HG02763 (cell line): ENCODE data around the gene TMEM156.

Experiments used
- ATAC-seq: cut with Tn5 transposase; IDR thresholded peaks from one replicate; pipeline ENCODE4 v1.9.1; 2021; ENCODE audit warnings: mild to moderate bottlenecking, moderate library complexity; ENCODE audit not compliant: unreplicated experiment

The TMEM156 gene, protein sequence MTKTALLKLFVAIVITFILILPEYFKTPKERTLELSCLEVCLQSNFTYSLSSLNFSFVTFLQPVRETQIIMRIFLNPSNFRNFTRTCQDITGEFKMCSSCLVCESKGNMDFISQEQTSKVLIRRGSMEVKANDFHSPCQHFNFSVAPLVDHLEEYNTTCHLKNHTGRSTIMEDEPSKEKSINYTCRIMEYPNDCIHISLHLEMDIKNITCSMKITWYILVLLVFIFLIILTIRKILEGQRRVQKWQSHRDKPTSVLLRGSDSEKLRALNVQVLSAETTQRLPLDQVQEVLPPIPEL

DNA sequence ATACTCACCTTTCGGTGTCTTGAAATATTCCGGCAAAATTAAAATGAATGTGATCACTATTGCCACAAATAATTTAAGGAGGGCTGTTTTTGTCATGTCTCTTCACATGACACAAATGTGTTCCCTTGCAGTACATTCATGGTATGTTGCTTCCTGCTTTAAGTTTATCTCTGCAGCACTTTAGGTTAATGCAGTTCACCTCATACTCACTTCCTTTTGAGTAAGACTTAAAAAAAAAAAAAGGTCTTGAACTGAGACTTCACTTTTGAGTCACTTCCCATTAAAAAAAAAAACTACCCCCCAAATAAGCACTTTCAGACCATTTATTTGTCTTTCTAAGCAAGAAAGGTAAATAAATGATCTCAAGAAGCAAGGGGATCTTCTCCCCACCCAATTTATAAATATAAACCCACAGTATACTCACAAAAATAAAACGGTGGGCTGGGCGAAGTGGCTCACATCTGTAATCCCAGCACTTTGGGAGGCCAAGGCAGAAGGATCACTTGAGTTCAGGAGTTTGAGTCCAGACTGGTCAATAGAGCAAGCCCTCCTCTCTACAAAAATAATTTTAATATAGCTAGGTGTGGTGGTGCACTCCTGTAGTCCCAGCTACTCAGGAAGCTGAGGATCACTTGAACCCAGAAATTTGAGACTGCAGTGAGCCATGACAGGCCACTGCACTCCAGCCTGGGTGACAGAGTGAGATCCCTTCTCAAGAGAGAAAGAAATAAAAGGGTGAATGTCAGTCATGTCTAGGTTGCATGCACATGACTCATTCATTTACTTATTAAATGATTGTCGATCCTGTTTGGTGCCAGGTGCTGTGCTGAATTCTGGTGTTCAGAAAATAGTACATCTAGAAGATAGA lies at the start of gene TMEM156:
TMEM156 (minus strand) TSS at position 192 of the 868 bp plus-strand sequence; CDS start at position 96, 96 bp downstream.
- peak; percentile 51 for ATAC-seq

DNA sequence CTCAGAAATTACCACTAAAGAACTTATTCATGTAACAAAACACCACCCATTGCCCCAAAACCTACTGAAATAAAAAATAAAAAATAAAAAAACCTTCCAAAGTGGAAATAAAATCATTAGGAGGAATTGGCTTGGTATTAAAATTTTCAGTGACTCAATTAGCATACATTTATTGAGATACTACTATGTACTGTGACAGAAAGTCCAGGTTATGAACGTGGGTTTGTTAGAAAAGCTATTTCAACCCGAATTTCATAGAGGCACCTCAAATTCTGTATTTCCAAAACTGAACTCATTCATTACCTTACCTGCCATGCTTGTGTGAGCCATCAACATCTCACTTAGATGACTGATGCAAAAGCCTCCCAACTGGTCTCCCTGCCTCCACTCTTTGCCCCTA lies 46.6 kb upstream of the TMEM156 start:
- no peak for ATAC-seq

DNA sequence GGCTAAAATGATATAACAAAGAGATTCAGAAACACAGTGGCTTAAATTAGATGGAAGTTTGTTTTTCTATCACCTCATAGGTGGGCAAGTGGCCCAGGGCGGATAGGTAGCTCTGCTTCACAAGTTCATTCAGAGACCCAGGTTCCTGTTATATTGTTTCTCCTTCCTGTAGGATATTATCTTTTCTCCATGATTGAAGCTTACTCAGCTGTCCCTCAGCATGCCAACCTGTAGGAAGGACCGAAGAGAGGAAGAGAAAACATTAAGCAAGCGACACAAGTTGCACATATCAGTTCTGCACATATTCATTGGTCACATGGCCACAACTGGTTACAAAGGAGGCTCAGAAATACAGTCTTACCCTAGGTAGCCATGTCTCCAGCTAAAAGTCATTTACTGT lies 36.7 kb upstream of the TMEM156 start:
- no peak for ATAC-seq

DNA sequence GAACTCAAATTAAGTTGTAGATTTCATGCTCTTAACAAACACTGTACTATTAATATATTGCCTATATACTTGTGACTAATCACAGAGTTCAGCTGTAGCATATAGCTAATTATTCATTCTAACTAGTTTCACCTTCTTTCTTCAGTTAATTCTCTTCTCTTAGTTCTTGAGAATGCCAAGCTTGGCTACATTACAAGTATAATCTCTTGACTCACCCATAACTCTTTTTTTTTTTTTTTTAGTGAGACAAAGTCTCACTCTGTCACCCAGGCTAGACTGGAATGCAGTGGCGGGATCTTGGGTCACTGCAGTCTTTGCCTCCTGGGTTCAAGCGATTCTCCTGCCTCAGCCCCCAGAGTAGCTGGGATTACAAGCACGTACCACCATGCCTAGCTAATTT lies 35.2 kb upstream of the TMEM156 start:
- ATAC-seq, result no peak

DNA sequence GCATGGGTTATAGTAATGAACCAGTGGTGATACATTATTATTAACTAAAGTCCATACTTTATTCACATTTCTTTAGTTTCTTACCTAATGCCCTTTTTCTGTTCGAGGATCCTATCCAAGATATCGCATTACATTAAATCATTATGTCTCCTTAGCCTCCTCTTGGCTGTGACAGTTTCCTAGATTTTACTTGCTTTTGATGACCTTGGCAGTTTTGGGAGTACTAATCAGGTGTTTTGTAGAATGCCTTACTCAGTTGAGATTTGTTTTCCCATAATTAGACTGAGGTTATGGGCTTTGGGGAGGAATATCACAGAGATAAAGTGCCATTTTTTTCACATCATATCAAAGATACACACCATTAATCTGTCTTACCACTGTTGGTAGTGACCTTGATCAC lies 34.8 kb upstream of the TMEM156 start:
- ATAC-seq, result no peak

DNA sequence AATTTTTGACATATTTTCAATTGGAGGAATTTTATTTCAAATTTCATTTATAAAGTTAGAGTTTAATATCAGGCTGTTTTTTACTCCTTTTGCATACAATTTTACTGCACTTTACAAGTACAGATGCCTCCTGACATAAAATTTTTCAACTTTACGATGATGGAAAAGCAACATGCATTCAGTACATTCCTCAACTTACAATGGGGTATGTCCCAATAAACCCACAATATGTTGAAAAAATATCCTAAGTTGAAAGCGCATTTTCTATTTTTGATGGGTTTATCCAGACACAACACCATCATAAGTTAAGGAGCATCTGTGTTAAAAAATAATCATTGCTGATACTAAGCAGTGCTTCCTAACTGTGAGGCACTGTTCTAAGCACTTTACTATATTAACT lies 34.2 kb upstream of the TMEM156 start:
- no peak for ATAC-seq

DNA sequence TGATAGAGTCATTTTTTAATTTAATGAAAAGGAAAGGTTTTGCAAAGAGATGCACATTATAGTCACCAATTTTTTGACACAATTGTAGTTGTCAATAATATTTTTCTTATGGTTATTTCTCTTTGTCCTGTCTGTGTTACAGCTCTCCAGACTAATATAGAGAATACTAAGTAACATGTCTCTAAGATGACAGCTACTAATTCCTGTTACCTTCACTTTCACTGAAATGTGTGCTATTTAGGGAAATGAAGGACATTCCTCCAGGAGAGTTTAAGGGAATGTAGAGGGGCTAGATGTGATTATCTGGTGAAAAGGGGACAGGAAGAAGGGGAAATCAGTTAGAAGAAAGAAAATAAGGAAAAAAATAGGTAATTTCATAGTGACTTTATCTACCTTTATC lies 31.2 kb upstream of the TMEM156 start:
- no peak for ATAC-seq

DNA sequence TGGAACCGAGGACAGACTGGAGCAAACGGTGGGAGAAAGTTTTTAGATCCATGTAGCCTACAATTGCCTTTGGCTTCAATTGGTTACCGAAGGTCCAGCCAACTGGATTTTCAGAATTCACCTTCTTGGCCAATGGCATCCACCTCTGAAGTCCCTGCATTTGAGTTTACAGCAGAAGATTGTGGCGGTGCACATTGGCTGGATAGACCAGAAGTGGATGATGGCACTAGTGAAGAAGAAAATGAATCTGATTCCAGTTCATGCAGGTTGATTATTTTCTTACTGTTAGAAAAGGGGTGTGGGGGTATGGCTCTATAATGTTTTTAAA lies 30.5 kb upstream of the TMEM156 start:
- no peak for ATAC-seq

DNA sequence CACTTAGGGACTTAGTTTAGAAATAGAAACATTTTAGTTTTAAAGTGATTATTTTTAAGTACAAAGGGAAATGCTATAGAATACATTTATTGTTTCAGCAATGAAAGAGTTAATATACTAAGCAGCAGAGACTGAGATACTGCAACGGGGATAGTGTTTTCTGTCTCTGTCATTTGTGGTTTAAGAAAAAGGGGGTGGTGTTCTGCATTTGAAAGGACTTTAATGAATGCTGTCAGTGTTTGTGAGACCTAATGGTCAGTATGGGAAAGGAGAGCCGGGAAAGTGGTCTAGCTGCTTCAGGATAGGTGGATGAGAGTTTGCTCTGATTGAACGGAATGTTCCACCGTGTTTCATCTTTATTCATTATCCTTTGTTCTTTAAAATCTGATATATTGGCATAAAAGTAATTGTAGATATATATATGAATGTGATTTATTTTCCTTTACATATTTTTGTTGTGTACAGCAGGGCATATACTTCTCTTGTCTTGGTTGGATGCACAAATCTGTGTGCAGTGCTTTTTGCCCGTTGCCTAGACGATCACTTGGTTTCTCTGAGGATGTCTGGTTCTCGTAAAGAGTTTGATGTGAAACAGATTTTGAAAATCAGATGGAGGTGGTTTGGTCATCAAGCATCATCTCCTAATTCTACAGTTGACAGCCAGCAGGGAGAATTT lies 30.0 kb upstream of the TMEM156 start, which contains the start of gene KLHL5:
KLHL5 (plus strand) TSS at position 139 of the 676 bp plus-strand sequence; CDS start at position 560, 421 bp downstream.
- no peak for ATAC-seq

DNA sequence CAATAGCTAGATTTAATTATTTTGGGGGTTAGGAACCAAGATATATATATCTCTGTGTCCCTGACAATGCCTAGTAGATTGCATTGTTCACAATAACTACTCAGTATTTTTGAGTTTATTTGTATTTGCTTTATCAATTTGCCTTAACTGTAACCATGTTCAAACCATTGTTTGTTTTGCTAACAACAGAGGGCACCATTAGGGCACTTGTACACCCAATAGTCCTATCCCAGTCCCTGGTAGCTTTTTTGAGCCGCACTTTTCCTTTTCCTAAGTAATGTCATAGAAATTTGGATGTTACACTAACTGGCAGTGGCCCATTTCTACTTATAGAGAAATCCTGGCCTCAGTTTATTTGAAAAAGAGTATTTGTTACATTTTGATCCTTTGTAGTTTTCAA lies 29.2 kb upstream of the TMEM156 start:
- ATAC-seq, result no peak

DNA sequence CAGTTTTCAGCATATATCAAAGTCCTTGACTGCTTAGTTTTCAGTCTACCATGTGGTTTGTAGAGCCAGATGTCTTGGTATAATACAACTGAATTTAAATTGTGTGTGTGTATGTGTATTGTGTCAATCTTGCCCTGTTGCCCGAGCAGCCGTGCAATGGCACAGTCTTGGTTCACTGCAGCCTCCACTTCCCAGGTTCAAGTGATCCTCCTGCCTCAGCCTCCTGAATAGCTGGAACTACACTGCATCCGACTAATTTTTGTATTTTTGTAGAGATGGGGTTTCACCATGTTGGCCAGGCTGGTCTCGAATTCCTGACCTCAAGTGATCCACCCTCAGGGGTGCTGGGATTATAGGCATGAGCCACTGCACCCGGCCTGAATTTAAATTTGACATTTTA lies 23.8 kb upstream of the TMEM156 start:
- ATAC-seq, result no peak

DNA sequence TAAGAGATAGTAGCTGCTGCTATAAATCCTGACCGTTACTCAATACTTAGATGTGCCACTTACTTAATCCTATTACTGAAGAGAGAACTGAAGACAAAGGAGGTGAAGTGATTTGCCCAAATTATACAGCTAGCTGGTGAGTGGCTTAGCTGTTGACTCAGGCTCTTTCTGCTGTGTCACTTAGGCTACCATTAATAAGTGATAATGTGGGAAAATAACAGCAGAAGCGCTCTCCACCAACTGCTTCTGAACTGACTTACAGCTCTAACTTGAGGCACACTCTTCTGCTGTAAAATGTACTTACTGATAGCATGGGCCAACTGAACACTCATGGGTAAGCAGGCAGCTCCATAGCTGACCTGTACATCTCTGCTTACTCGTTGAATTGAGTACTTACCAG lies 22.3 kb upstream of the TMEM156 start:
- ATAC-seq, result no peak

DNA sequence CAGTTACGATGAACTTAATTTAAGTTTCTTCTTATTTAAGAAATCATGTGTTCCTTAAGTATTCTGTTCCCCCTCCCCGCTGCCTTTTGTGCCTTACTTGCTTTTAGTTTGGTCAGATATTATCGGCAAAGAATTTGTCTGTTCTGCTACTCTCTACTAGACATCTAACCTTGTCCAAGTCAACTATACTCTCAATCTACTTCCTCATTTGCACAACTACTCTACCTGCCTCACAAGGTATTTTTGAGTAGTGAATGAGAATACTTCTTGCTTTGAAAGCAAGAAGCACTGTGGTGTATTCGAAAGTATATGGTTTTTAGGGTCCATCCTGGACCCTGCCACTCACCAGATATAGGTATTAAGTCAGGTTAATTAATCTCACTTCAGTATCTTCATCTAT lies 21.8 kb upstream of the TMEM156 start:
- ATAC-seq, result no peak

DNA sequence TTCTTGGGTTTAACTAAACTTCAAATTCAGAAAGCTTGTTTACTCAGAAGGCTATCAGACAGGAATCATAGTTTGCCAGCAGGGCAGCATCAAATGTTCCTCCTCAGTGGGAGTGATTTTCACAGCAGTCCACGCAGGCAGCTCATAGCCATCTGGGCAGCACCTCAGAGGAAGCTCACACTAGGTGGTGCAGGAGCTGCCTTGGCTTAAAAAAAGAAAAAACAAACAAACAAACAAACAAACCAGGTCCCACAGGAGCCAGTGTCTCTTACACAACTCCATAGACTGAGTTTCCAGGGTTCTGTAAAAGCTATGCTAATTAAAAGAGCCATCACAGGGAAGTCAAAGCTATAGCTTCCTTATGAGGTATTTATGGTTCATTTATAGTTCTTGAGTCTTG lies 19.3 kb upstream of the TMEM156 start:
- no peak for ATAC-seq

DNA sequence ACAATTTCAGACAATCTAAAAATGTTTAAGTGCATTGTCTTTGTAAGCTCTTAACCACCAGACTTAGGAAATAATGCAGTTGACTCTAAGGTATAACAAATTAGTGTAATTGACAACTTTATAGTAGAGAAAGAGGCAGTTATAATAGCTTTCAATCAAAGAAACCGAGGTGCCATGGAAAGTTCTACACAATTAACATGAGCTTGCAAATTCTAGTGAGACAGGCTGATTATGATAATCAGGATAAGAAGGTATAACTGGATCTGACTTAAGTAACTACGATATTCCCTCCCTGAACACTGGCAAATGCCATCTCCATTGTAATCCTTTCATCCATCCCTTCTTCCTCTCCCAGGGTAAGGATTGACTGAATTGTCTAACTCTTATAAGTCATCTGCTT lies 18.4 kb upstream of the TMEM156 start:
- no peak for ATAC-seq

DNA sequence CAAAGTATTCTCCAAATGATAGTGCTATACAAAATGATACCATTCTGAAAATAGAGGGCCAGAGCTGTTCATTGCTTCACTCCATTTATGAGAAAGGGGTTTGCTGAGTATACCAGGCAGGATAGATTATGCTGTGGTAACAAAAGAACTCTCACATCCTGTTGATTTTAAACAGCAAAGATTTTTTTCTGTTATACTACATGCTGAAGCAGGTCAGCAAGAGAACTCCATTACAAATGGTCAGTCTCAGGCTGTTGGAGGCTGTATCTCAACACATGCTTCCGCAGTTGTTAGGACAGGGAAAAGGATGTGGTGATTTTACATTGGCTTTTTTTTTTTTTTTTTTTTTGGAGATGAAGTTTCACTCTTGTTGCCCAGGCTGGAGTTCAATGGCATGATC lies 16.1 kb upstream of the TMEM156 start:
- ATAC-seq, result no peak

DNA sequence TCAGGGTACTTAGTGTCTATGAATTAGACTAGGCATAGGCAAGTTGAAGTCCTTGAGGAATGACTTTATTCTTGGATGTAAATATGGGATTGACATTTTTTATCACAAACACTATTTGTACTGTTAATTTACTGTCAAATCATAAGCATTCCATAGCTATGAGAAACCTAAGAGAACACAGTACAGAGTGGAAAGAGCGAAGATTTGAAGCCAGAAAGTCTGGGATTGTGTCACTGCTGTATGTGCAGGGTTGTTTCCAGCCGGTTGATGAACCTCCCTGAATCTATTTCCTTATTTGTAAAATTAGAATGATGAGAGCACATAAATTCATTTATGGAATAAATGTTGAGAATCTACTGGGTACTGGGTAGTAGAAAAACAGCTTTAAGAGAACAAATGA lies 15.5 kb upstream of the TMEM156 start:
- no peak for ATAC-seq

DNA sequence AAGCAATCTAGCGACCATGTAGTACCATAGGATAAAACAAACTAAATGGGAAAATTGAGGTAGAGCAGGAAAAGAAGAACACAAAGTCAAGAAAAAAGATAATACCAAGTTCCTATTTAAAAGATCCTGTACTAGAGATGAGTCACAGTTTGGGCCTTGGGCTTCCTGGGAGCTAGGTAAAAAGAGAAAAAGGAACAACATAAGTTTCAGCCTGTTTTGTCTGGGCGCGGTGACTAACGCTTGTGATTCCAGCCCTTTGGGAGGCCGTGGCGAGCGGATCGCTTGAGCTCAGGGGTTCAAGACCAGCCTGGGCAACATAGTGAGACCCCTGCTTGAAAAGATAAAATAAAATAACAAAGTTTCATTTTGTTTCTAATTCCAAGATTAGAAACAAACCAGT lies 14.0 kb upstream of the TMEM156 start:
- ATAC-seq, result no peak

DNA sequence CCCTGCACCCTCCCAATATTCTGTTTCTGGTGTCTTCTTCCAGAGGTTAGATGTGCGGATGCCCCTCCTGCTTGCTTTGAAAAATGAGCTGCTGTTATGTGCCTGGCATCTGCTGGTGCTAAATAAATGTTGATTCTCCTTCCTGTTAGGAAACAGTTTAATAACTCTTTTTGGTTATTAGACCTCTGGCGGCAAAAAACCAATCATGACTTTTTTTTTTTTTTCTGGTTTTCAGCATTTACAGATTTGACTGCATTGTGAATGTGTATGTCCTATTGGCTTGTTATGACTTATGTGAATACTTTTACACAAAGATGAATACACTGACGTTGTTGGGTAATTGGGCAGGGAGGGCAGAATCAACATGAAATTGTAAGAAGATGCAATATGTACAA lies 13.6 kb upstream of the TMEM156 start:
- no peak for ATAC-seq

DNA sequence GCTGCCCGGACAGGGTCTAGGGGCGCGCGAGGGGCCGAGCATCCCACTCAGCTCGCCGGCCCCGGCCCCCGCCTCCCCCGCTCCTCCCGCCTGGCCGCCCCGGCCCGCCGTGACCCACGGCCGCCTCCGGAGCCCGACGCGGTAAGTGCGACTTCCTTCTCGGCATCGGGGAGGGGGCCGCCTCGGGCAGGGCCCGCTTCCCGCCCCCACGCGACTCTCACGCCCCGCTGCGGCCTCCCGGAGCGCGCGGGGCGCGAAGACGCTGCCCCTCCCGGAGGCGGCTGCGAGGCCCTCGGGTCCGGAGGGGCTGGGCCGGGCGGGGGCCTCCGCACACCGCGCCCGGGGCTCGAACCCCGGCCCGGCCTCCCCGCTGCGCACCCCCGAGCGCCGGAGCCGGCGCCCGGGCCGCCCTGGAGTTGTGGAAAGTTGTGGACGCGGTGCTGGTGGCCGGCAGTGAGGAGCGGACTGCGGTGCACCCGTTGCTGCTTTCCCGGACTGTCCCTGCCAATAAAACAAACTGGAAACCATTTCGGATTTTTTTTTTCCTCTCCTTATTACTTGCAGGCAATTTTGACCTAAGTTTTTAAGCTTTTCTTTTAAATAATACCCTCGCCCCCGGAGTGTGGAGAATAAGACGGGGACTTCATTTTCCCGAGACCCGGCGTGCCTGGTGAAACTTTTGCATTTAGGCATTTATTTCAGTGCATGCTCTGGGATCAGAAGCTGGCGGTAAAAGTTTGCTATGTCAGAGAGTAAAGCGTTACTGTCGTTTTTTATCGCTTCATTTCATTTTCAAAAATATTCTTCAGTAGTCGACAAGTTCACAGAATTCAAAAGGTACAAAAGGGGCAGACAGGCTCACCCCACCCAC lies 13.0 kb upstream of the TMEM156 start:
- ATAC-seq, result peak; percentile 23
